HG03095 (cell line): ENCODE data around the gene ABITRAM.
"Not testable (repeated sequence)": the region's sequence is repeated elsewhere in the genome, so short reads cannot be mapped to it uniquely, and the experiment has no call there.

Source experiments
- ATAC-seq: cut with Tn5 transposase; IDR thresholded peaks from one replicate; pipeline ENCODE4 v1.9.1; 2021; ENCODE audit warnings: moderate library complexity; ENCODE audit not compliant: unreplicated experiment

ABITRAM gene

GRCh38 chr9:108924466-108924865 is 9.7 kb upstream of the ABITRAM start:
- no peak for ATAC-seq

- ATAC-seq: no peak
These were observed 5.8 kb upstream of the ABITRAM start for GRCh38 chr9:108928386-108928785.

- no peak for ATAC-seq
These were observed 926 bp upstream of the ABITRAM start for GRCh38 chr9:108933231-108933717.

GRCh38 chr9:108933718-108934322 is 380 bp upstream of the ABITRAM start, which contains the start of gene ELP1:
TSS of gene ELP1 (minus strand) at chr9:108934124. CDS start at chr9:108931146, 2,978 bp downstream.
- ATAC-seq: peak; percentile 88

GRCh38 chr9:108937561-108938305 is 3.5 kb downstream of the ABITRAM start:
- ATAC-seq: no peak

GRCh38 chr9:108939975-108940374 is 5.8 kb downstream of the ABITRAM start:
- ATAC-seq: no peak

GRCh38 chr9:108950168-108950567 is 16.0 kb downstream of the ABITRAM start:
- ATAC-seq: no peak

GRCh38 chr9:108951578-108951977 is 17.4 kb downstream of the ABITRAM start:
- ATAC-seq: no peak

- ATAC-seq: peak; percentile 52
These were observed 19.9 kb downstream of the ABITRAM start for GRCh38 chr9:108953983-108954574.

- ATAC-seq: no peak
These were observed 21.9 kb downstream of the ABITRAM start for GRCh38 chr9:108956022-108956630.

GRCh38 chr9:108956631-108957026 is 22.4 kb downstream of the ABITRAM start:
- ATAC-seq: no peak

GRCh38 chr9:108960331-108960730 is 26.1 kb downstream of the ABITRAM start:
- ATAC-seq: no peak

GRCh38 chr9:108961151-108961550 is 27.0 kb downstream of the ABITRAM start:
- no peak for ATAC-seq

- ATAC-seq: no peak
These were observed 29.4 kb downstream of the ABITRAM start for GRCh38 chr9:108963459-108964143.

- ATAC-seq: no peak
These were observed 33.7 kb downstream of the ABITRAM start for GRCh38 chr9:108967916-108968315.

- not testable (repeated sequence) for ATAC-seq
These were observed 37.2 kb downstream of the ABITRAM start for GRCh38 chr9:108971392-108971791.

GRCh38 chr9:108972186-108972585 is 38.0 kb downstream of the ABITRAM start:
- no peak for ATAC-seq

- no peak for ATAC-seq
These were observed 38.5 kb downstream of the ABITRAM start for GRCh38 chr9:108972626-108973209.

GRCh38 chr9:108973895-108974294 is 39.7 kb downstream of the ABITRAM start:
- no peak for ATAC-seq

- ATAC-seq: no peak
These were observed 44.0 kb downstream of the ABITRAM start for GRCh38 chr9:108978205-108978604.

GRCh38 chr9:108980893-108981292 is 46.7 kb downstream of the ABITRAM start:
- no peak for ATAC-seq
